HG03575 (cell line): ENCODE data around the gene CMTM1.

Experiments
- ATAC-seq: cut with Tn5 transposase; IDR thresholded peaks from one replicate; pipeline ENCODE4 v1.9.1; 2021; ENCODE audit not compliant: unreplicated experiment, insufficient number of reproducible peaks, low FRiP score; ENCODE audit errors: extremely low read depth

CMTM1 gene

DNA sequence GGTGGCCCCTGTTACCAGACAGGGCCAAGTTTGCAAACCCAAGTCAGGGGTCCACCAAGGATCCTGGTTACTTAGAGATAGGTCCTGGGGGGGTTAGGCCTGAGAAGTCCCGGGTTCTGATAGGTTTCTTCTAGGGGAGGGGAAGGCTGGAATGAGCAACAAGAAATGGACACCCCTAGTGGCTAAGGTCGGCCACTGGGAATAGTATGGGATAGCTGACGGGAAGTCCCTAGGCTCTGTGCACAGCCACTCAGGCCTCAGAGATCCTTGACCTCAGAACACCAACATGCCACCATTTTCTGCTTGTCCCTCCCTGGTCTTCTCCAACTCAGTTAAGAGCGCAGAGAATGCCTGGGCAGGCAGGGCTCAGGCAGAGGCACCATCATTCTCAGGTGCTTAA, 29.7 kb upstream of the CMTM1 start:
- no peak for ATAC-seq

DNA sequence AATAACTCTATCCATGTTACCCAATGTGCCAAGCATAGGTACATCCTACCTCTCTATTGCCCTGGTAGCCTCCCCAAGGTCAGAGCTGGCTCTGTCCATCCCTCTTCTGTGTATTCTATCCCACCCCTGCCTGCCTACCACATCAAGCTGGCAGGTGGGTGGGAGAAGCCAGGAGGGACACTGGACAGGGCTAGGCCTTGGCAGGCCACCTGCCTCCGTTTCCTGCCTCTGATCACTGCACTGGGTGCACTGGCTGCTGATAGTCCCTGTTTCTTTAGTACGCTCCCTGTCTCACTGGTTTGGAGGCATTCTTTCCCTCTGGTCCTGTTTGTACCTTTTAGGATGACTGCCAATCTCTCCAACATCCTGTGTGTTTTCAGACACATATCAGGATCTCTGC, 29.0 kb upstream of the CMTM1 start:
- no peak for ATAC-seq

- no peak for ATAC-seq
These were observed 27.3 kb upstream of the CMTM1 start for GRCh38 chr16:66538910-66539309.

DNA sequence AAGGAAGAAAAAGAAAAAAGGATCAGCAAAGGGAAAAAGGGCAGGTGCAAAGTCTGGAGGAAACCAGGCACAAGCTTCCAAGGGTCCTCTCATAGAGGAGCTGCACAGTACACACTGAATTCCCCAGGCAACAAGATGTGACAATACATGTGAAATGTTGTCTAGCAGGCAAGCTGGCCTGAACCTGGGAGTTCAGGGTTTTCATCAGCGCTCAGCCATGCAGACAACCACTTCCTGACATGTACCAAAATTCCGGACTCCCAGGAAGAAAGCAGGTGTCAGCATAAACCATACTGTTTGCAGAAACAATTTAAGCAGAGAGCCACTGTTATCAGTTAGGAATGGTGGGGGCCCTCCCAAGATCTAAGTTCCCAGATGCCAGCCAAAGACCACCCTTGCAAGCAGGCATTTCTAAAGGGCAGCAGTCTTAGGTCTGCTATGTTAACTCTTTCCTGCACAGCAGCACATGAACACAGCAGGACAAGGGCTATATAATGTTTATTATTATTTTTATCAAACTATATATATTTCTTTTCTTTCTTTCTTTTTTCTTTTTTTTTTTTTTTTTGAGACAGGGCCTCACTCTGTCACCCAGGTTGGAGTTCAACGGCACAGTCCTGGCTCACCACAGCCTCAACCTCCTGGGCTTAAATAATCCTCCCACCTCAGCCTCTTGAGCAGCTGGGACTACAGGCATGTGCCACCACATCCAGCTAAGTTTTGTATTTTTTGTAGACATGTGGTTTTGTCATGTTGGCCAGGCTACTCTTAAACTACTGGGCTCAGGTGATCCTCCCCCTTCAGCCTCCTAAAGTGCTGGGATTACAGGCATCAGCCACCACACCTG, 26.4 kb upstream of the CMTM1 start:
- ATAC-seq, result no peak

GRCh38 chr16:66541388-66542355, 24.6 kb upstream of the CMTM1 start:
- ATAC-seq, result no peak

DNA sequence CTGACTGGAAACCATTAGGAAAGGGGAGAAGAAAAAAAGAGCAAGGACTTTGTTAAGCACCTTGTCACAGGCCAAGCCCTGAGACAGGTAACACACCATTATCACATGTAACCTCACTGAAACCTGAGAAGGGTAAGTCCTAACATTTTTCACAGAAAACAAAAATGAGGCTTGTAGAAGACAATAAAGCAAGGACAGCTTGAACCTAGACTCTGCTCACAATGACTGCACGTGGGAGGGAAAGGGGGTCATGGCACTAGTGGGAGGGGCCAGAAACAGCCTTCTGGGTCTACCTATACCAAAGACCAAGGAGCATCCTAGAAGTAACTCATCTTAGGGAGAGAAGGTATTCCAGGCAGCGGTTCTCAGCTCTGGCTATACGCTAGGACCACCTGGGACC, 23.8 kb upstream of the CMTM1 start:
- ATAC-seq, result no peak

DNA sequence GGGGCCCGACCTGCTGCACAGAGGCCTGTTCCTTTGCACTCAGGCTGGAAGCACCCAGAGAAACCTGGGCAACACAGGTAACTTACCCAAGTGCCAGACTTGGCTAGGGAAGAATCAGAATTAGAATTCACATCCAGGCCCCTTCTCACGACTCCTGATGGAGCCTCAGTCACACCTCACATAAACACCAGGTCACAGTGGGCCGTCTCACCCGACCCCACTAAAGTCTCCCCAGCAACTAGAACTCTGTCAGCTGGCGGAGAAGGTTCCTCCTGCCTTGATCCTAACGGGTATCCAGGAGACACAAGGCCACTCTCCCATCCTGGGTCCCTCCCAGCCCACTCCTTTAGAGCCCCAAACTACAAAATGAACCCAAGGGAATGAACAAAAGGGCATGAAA, 22.7 kb upstream of the CMTM1 start:
- no peak for ATAC-seq

DNA sequence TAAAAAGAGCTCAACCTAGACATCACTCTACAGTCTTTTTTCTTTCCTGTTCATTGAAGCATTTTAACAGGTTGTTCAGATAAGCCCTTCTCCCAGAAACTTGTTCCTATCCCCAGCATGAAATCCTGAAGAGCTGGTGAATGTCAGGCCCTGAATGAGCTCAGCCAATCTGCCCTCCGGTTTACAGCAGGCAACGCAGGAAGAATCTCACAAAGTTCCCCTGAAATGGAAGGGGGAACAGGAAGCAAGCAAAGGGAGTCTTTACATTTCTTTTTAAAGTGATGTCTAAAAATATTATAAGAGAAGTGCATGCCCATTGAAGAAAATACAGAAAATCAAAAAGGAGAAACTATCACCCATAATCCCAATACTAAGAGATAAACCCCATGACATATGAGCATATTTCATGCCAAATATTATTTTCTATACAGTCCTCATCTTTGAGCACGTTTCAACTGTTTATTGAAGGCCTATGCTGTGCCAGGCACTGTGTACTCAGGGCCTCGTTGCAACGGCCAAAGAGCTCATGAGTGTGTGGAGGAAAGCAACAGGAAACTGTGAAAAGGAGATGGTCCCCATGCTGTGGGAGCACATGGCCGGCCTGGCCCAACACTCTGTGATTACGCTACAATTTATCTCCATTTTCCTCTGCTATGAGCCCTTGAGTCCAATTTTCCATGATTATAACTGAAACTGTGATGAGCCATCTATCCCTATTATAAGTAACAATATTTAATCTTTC, 22.1 kb upstream of the CMTM1 start:
- no peak for ATAC-seq

DNA sequence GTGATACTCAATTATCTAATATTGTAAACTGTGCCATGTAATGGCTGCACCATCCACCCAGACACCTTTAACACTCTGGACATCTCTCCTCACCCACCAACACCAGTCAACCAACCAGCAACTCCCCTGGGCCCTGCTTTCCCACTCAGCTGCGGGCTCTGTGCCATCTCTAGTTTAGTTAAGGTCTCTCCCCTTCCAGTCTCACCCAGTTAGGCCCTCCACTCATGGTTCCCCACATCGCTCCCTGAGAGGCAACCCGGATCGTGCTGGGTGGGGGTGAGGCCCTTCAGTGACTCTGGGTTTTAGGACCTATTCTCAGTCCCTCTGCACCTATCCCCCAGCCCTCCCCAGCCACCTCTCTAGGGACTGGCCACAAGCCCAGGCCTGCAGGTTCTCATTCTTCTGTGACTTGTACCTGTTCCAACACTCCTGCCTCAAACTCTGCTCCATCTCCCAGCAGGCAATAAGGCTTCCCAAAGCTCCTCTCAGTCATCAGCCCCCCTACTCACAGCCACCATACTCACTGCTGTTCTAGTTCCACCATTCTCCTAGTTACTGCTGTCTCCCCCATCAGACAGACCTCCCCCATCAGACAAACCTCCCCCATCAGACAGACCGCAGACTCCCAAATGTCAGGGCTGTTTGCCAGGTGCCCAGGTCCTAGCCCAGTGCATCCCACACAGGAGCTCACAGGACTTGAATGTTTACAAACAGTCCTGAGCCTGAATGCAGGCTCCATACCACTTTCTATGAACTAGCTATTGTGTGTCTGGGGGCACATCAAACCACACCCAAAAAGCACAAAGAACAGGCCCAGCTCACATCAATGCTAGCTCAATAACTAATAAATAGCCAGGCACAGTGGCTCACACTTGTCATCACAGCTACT, 18.9 kb upstream of the CMTM1 start:
- no peak for ATAC-seq

- no peak for ATAC-seq
These were observed 18.2 kb upstream of the CMTM1 start for GRCh38 chr16:66548068-66548467.

- ATAC-seq, result no peak
These were observed 17.4 kb upstream of the CMTM1 start for GRCh38 chr16:66548868-66549267.

DNA sequence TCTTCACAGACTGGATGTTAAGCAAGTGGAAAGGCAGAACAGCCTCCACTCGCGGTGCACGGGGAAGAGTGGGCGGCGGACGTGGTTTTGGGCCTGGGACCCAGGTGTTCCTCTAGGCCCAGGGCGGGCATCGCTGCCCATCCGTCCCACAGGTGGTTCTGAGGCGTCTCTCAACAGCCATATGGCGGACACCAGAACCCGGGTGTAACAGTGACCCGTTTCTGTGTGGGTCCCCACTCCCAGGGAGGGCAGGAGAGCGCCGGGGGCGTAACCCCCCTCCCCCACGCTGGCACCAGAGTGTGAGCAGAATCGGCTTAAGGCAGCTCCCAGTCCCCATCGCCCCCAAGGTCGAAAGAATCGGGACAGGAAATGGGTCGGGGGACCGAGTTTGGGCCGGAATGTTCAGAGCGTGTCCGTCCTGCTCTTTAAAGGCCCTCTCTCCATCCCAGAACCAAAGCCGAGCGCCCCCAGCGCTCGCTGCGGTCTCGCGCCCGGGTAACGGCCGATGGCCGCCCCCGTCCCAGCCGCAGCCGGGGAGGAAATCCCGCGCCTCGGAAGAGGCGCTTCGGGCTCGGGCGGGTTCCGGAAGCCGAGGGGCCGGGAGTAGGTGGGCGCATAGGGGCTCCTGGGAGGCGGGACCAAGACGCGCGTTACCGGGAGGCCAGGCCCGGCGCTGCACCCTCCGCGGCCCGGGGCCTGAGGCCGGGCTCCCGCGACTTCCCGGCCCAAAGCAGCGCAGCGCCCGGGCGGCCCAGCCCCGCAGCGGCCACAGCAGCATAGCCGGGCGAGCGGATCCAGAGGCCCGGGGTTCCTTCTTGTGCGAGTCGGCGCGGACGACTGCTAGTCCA, 16.7 kb upstream of the CMTM1 start, which contains the start of gene TK2:
Gene TK2, minus strand, starts transcription at position 839 of the 848 bp plus-strand sequence. Its CDS starts 61 bp downstream, at position 778.
- ATAC-seq, result no peak

GRCh38 chr16:66551348-66551759, 14.9 kb upstream of the CMTM1 start:
- no peak for ATAC-seq

- ATAC-seq, result no peak
These were observed 14.4 kb upstream of the CMTM1 start for GRCh38 chr16:66551788-66552285.

DNA sequence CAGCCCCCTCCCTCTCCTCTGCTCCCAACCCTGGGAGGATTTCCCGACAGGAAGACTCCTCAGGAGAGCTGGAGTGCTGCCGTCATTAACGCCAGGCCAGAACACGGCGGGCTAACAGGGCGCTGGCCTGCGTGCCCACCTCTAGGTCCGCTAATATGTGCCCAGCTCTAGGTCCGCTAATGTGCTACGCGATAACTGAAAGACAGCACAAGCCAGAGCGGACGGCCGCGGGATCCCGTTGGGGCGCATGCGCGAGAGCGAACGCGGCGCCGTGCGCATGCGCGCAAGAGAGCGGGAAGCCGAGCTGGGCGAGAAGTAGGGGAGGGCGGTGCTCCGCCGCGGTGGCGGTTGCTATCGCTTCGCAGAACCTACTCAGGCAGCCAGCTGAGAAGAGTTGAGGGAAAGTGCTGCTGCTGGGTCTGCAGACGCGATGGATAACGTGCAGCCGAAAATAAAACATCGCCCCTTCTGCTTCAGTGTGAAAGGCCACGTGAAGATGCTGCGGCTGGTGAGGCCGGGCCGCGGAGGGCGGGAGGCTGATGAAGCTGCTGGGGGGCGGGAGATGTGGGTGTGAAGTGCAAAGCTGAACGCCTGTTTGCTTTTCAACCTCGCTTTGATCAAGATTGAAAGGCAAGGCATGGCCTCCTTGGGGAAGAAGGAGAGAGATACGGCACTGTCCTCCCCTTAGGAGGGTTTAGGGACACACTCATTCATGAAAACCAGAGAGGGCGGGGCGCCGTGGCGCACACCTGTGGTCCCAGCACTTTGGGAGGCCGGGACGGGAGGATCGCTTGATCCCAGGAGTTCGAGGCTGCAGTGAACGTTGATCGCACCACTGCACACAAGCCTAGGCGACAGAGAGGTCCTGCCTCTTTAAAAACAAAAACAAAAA, 13.7 kb upstream of the CMTM1 start, which contains the start of gene CKLF:
Gene CKLF, plus strand, starts transcription at position 291 of the 892 bp plus-strand sequence. Its CDS starts 140 bp downstream, at position 431.
- no peak for ATAC-seq

- ATAC-seq, result no peak
These were observed 13.0 kb upstream of the CMTM1 start for GRCh38 chr16:66553223-66553622.
